ENCODE data around the gene CTSE. TPM values are rescaled to one million over a fixed set of nuclear protein-coding genes. Genes with fewer than 3 reads are reported as not detected.
A peak's percentile ranks its signal among the peaks of the same experiment; 100 is the strongest.
"Not testable (repeated sequence)": the region's sequence is repeated elsewhere in the genome, so short reads cannot be mapped to it uniquely, and the experiment has no call there.

Gene CTSE
- total RNA-seq, 2 donors from 2014 or later, result not detected

DNA sequence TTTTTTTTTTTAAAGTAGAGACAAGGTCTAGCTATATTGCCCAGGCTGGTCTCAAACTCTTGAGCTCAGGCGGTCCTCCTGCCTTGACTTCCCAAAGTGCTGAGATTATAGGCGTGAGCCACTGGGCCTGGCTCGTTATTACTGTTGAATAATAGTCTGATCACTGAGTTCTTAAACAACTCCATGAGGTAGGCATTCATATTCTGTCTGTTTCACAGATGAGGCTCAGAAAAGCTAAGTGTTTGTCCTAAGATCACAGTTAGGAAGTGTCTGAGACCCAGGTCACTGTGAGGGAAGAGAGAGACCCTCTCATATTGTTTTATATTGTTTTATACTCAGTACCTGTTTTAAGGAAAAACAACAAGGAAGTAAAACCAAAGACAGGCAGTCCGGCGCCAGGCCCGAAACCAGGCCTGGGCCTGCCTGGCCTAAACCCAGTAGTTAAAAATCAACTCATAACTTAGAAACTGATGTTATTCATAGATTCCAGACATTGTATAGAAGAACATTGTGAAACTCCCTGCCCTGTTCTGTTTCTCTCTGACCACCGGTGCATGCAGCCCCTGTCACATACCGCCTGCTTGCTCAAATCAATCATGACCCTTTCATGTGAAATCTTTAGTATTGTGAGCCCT lies 28.7 kb upstream of the CTSE start:
- ATAC-seq; intact Hi-C loops (cut with DNase I): not testable (repeated sequence)

DNA sequence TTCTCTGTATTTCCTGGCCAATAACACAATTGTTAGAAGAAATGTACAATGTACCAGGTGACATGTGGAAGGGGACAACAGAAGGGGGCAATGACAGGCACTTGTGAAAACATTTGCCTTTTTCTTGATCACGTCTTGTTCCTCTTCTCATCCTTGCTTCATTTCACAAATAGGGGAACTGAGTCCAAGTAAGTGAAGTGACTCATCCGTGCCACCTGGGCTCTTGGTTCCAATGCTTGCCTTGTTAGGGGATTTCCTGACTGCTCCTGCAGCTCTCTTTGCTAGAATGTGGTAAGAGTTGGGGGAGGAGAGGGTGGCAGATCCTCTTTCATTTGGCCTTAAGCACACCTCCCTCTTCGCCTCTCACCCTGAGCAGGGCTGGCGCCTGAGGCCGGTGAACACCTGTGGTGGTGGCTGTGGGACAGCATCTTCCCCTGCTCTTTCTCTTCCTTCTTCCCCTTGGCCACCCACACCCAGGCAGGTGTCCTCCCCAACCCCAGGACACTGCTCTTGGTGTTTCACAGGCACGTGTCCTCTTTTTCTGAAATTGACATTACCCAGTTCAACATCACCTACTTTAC lies 27.1 kb upstream of the CTSE start:
- ATAC-seq (peak in 1 of 2 donors; percentile 27), DNase-seq (no peak)
- intact Hi-C loops (cut with DNase I), result no loop called here

More for the DNA sequence above, 28.7 kb upstream of the CTSE start:
- not testable (repeated sequence) for DNase-seq

DNA sequence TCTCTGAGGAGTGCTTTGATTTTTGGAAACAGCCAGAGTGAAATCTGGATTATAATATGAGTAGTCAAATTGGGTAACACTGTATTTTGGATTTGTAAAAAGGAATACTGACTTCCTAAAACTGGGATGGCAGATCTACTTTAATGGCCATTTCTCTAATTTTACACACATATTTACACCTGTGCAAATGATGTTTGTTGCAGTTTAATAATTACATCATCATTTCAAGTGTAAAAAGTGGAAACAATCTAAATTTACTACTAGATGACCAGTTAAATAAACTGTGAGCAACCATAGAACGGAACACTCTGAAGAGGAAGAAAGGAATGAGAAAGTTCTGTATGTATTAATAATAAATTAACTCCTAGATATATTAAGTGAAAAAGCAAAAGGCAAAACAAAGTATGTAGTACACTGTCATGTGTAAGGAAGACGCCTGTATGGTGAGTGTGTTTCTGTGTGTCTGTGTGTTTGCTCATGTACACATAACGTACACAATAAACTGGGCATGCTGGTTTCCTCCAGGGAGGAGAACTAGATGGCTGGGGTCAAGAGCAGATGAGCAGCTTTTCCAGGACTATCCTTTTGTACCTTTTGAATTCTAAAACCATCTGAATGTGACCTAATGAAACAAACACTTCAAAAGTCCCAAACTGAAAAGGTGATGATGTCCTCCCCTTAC lies 26.4 kb upstream of the CTSE start:
- intact Hi-C loops (cut with DNase I), result no loop called here
- no peak for DNase-seq
- no peak for ATAC-seq

DNA sequence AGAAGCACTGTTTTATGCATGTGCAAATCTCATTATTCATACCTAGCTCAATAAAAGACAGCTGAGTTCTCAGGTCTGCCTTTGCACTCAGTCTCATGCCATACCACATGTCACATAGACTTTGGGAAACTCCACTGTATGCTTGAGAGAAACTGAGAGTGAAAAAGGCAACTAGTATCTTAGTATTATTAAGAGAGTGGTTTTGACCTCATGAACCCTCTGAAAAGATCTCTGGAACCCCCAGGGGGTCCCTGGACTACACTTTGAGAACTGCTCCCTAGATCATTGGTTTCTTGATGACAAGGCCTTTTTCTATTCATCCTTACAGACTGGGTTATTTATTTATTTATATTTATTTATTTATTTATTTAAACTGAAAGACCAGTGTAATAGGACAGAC lies 25.6 kb upstream of the CTSE start:
- no peak for ATAC-seq
- intact Hi-C loops (cut with DNase I), result no loop called here

DNA sequence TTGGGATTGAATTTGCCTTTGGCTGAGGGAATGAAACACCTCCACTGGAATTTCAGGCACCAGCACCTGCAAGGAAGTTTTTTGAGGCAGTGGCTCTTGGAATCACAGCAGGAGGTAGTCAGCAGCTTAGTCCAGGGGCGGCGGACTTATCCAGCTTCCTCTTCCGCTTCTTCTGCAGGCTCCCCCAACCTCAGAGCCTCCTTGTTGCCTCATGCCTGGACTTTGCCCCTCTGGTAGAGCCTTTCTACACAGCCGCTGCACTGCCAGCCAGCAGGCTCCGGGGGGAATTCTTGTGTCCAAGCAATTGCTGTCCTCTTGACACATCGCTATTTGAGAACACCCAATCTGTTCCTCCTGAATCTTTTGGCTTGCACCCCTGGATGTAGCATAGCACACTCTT lies 24.9 kb upstream of the CTSE start:
- DNase-seq, result no peak
- peak; percentile 47 to 82 for ATAC-seq
- intact Hi-C loops (cut with DNase I), result no loop called here

More for the DNA sequence above, 25.6 kb upstream of the CTSE start:
- DNase-seq, result no peak

DNA sequence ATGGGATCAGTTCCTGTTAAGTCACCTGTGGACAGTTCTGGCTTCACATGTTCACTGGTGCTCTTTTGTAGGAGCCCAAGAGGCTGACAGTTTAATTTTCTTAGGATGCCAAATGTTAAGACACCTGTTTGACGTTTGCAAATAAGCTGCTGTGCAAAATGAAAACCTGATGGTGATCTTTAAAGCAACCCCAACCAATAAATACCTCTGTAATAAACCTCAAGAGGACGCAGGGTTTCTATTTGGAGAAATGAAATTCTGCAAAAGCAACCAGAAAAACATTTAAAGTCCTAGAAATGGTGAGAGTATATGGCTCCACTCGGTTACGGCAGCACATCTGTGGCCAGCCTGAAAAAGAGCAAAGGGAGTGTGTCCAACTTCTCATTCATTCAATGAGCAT lies 23.6 kb upstream of the CTSE start:
- intact Hi-C loops (cut with DNase I), result no loop called here
- no peak for DNase-seq
- no peak for ATAC-seq

DNA sequence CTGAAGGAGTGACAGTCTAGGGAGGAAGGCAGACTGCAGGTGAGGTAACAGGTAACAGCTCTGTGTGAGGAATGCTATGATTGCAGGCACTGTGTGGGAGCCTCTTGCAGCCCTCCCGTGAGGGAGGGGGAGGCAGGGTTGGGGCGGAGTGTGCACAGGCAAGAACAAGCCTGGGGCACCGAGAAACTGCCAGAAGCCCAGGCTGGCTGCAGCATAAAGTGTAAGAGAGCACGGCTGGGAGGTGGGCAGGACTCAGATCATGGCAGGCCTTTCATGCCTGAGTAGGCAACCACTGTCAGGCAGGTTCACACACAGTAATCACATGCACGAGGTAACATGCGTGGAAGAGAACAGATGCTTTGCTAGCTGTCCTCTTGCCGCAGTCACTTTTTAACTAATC lies 17.9 kb upstream of the CTSE start:
- ATAC-seq (no peak), DNase-seq (no peak)
- intact Hi-C loops (cut with DNase I), result no loop called here

DNA sequence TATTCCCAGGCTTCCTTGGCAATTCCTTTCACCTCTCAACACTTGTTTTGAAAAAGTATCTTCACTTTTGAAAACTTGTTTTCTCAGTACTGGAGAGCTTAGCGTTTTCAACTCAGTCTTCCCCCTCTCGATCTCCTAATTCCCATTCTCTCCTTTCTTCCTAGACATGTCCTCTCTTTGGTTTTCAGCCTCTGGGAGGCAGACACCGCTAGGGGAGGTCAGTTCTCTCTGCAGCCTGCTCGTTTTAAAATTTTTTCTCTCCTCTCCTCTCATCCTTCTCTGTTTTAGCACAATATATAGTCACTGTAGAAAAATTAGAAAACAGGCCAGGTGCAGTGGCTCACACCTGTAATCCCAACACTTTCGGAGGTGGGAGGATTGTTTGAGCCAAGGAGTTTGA lies 16.6 kb upstream of the CTSE start:
- DNase-seq (no peak), ATAC-seq (no peak)
- intact Hi-C loops (cut with DNase I), result no loop called here

DNA sequence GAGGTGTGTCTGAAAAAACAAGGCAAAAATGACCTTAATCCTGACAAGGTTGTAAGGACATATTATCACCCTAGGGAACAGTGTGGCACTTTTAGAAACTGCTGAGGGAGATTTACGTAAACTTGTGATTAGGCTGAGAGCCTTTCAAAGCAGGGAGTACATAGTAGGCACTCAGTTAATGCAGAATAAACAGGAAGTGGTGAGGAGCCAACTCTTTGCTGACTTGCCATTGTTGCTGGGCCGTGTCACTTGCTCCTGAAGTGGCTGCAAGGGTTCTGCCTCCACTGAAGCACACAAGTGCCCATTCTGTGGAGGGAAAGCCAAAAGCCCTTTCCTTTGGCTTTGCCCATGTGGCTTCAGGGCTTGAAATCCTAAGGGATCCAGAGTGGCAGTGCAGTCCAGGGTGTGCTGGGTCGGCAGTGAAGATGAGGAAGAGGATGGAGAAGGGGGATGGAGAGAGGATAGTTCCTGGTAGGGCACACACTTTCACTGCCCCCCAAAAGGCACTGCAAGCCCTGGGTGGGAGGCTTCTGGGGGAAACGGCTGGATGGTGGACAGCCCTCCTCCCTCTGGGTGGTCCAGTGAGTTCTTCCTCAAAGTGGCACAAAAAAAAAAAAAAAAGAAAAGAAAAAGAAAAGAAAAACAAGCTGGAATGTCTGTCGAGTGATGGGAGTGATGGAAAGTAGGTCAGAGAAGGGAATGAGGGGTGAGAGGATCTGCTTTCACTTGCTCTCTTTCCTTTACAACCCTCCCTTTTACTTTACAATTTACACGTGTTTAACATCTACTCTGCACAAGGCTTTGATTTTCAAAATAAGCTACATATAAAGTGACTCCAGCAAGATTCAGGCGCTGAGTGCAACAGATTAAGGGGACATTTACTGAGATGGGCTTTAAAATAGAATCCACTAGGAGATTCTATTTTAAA lies 15.6 kb upstream of the CTSE start:
- DNase-seq (no peak), ATAC-seq (no peak)
- intact Hi-C loops (cut with DNase I), result no loop called here

DNA sequence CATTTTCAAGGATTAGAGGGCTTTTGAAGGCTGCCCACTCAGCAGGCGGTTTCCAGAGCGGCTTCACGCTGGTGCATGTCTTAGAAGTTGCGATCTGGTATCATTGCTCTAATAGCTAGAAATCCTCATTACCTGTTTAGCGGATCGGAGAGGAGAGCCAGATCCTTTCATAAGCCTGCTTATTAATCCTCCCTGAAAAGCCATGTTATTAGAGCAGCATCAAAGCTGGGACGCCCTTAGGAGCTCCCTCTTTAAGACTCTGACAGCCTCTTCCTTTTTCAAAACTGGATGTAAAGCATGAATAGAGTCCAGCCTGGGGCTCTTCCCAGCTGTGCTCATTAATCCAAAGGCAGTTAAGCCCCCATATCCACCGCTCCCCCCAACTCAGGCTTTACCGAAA lies 13.9 kb upstream of the CTSE start:
- intact Hi-C loops (cut with DNase I), result no loop called here
- ATAC-seq (no peak), DNase-seq (no peak)

DNA sequence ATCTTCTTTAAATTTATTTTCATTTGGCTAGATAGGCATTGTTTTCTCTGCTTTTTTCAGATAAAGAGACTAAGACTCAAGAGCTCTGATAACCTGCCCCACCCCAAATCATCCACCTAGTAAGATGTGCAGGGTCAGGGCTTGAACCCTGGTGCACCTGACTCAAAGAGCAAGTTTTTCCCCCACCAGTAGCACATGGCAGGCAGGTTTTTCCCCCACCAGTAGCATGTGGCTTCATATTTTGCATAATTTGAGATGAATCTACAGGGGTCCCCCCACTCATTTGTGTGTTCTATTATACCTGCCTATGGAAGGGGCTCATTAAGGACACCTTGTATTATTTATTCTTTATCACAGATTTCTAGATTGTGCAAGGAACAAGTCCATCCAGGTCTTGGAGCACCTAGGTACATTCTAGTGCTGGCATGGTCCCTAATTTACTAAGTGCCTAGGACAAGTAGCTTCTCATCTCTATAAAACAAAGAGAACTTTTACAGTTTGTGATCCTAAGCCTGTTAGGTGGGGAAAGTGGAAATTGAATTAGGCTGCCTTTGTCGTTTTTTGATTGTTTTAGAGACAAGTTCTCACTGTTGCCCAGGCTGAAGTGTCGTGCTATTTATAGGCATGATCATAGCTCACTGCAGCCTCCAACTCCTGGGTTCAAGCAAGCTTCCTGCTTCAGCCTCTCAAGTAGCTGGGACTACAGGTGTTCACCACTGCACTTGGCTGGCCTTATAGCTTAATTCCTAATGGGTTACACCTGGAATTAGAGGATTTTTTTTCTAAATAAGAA lies 13.2 kb upstream of the CTSE start:
- intact Hi-C loops (cut with DNase I), result no loop called here
- no peak for DNase-seq
- no peak for ATAC-seq

DNA sequence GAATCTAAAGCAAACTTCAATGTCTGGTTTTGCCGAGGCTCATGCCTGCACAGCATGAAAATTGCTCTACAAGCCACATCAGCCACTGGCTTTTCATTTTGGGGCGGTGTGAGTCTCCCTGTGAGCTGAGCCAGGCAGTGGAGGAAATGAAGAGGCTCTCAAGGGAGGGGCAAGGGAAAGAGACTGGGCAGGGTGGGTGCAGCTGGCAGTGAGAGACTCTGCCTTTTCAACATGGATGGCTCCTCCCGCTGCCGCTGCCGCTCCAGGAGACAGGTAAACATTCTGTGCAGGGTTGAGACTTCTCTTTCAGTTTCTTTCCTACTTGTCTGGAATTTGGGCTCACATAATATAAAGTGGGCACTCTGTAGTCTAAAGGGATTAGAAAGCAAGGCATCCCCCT lies 11.3 kb upstream of the CTSE start:
- intact Hi-C loops (cut with DNase I), result no loop called here
- DNase-seq (no peak), ATAC-seq (no peak)

DNA sequence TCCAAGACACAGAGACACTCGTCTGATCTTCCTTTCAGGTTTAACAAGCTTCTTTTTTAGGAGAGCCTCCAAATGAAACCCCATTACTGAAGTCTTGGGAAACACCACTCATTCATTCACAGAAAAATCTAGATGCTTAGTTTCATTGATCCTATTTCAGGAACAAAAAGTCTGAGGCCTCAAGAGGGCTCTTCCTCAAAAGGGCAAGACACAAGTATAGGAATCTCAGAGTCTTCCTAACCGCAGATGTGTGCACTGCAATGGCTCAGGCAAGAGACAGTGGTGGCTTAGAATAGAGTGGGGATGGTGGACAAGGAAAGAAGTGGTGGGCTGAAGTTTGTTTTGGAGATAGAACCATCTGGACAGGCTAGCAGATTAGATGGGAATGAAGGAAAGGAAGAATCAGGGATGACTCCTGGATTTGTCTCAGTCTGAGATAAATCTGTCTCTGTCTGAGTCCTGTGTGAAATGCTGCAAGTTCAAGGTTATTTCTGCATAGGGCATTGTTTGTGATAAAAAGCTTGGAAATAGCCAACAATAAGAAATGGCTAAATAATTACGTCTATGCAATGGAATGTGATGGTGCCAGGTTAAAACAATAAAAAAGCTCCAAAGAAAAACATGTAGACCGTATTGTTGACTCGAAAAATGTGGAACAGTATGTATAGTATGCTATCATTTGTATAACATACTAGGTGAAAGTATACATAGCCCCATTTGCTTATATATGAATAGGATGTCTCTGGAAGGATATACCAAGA lies 8.9 kb upstream of the CTSE start:
- ATAC-seq (no peak), DNase-seq (no peak)
- intact Hi-C loops (cut with DNase I), result no loop called here

DNA sequence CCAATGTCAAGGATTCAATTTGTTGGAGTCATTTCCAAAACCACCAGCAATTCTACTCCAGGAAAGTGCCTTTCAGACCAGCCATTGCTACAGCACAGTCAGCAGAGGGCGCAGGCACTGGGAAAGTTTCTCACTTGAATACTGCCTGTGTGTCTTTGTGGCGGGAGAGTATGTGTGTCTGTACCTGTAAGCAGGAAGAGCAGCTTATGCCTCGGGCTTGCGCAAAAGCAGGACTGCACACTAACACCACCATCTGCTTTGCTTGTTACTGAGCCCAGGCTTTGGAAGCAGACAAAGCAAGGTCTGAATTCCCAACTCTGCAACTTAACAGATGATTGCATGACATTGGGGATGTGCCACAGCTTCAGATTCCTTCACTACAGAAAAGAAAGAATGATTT lies 7.0 kb upstream of the CTSE start:
- intact Hi-C loops (cut with DNase I), result loop anchor here in 1 of 2 donors (1.0 kb wide), 1 partner anchor 76 kb away; no protein-coding TSS in a partner anchor
- DNase-seq, result peak; percentile 66
- ATAC-seq, result peak; percentile 80 to 90

DNA sequence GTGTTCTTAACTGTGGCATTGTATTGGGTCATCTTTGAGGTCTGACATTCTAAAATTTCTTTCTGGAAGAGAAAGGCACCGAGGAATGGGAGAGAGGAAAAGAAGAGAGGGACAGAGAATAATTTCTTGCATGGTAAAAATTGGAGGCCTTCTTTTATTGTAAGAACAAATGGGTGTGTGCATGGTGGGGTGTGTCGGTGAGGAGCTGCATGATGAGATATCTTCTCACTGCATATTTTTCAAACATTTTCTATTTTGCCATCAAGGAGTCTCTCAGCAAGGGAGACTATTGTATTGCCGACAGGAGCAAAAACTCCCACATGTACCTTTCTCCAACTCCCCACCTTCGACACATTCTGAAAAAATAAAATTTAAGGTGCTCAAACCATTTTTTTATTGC lies 6.5 kb upstream of the CTSE start:
- DNase-seq (no peak), ATAC-seq (no peak)
- intact Hi-C loops (cut with DNase I), result loop anchor here in 1 of 2 donors (1.0 kb wide), 1 partner anchor 76 kb away; no protein-coding TSS in a partner anchor

DNA sequence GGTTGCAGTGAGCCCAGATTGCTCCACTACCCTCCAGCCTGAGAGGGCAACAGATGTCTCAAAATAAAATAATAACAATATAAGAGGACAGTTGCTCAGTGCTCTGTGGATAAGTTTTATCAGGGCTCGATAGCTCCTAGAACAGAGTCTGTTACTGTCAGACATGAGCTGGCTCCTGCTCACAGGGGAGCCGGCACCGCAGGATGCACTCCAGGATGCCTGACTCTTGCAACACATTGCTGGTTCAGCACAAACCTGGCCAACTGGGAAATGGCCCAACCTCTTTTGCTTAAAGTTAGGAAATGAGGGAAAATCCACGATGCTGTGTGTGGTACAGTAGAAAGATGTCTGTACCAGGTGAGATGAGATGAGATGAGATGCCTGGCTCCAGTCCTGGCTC lies 5.8 kb upstream of the CTSE start:
- intact Hi-C loops (cut with DNase I), result no loop called here
- peak; percentile 70 for DNase-seq
- peak; percentile 80 to 94 for ATAC-seq

DNA sequence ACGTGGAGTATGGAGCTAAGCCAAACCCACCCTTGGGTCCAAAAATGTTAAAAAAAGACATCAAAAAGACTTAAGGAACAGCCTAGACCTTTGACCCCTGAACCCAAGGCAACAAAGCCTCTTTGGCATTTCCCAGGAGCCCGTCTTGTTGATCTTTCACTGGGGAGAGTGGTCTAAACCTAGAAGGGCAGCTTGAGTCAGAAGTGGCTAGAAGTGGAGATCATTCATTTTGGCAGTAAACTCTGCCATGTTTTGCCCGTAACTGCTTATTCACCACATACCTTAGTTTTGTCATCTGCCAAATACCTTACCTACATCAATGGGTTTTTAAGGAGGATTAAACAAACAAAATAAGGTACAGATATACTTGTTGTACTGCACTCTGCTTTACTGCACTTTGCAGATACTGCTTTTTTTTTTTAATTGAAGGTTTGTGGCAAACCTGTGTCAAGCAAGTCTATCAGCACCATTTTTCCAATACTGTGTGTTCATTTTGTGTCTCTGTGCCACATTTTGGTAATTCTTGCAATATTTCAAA lies 1.7 kb upstream of the CTSE start:
- intact Hi-C loops (cut with DNase I), result no loop called here
- DNase-seq (no peak), ATAC-seq (peak in 1 of 2 donors; percentile 47)

DNA sequence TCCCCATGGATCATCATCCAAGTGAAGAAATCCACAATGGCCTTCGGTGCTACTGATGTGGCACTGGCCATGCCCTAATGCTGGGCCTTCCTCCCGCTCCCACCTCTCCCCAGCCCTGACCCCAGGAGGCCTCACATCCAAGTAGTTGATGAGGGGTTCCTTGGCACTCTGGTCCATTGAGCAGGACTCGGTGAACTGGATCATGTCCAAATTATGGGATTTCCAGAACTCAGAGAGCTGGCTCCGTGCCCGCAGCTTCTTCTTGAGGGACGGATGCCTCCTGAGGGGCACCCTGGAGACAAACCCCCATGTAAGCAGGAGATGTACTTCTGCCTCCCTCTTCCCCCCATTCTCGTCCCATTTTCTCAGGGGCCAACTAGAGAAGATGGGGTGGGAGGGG lies 929 bp downstream of the CTSE start:
- intact Hi-C loops (cut with DNase I), result no loop called here
- DNase-seq (no peak), ATAC-seq (no peak)
